GM10248 (cell line): ENCODE data around the gene AKAP12.

ENCODE experiments used
- CTCF ChIA-PET: fragments of 300-600 bp; sonication (Branson Sonifier 250); formaldehyde crosslinking; extraction: SDS; loops from one replicate; lab custom pipeline; 2021; ENCODE audit warnings: antibody characterized with exemption; lab: Yijun Ruan, JAX
- POLR2A ChIA-PET: fragments of 350-650 bp; sonication (Branson Sonifier 250); formaldehyde crosslinking; extraction: SDS; loops from one replicate; lab custom pipeline; 2020; ENCODE audit warnings: antibody characterized with exemption; lab: Yijun Ruan, JAX
- DNase-seq: peaks from one replicate; pipeline ENCODE4 v3.0.0; 2012; ENCODE audit errors: extremely low spot score
- TF ChIP-seq, protein P1 (sequence below): IDR thresholded peaks from 2 replicates; pipeline ENCODE4 v1.5.1; 2012; ENCODE audit warnings: mild to moderate bottlenecking, low read depth; ENCODE audit errors: extremely low read depth, missing control alignments, control extremely low read depth

AKAP12 gene

DNA sequence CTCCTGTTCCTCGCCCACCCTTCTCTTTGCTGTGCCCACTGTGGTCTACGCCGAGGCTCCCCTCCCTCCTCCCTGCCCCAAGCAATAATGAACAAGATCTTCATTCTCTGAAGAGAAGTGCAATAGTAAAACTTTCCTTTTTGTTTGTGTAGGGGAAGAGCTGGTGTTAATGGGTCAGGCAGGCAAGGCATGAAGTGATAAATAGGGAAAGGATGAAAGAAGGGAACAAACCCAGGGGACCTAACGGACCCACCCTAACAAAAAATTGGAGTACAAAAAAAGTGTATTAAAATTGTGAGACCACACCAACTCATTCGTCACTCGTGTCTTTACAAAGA, 84.7 kb downstream of the AKAP12 start:
- TF ChIP-seq, protein P1, sequence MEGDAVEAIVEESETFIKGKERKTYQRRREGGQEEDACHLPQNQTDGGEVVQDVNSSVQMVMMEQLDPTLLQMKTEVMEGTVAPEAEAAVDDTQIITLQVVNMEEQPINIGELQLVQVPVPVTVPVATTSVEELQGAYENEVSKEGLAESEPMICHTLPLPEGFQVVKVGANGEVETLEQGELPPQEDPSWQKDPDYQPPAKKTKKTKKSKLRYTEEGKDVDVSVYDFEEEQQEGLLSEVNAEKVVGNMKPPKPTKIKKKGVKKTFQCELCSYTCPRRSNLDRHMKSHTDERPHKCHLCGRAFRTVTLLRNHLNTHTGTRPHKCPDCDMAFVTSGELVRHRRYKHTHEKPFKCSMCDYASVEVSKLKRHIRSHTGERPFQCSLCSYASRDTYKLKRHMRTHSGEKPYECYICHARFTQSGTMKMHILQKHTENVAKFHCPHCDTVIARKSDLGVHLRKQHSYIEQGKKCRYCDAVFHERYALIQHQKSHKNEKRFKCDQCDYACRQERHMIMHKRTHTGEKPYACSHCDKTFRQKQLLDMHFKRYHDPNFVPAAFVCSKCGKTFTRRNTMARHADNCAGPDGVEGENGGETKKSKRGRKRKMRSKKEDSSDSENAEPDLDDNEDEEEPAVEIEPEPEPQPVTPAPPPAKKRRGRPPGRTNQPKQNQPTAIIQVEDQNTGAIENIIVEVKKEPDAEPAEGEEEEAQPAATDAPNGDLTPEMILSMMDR: no peak
- CTCF ChIA-PET: interaction anchor here (0.7 to 8.6 kb wide), 70 partner anchors 10 to 929 kb away, joined by 3 to 373 read pairs (median 5); partner anchors contain the start of gene AKAP12
- no peak for DNase-seq
- POLR2A ChIA-PET: no interaction called here

DNA sequence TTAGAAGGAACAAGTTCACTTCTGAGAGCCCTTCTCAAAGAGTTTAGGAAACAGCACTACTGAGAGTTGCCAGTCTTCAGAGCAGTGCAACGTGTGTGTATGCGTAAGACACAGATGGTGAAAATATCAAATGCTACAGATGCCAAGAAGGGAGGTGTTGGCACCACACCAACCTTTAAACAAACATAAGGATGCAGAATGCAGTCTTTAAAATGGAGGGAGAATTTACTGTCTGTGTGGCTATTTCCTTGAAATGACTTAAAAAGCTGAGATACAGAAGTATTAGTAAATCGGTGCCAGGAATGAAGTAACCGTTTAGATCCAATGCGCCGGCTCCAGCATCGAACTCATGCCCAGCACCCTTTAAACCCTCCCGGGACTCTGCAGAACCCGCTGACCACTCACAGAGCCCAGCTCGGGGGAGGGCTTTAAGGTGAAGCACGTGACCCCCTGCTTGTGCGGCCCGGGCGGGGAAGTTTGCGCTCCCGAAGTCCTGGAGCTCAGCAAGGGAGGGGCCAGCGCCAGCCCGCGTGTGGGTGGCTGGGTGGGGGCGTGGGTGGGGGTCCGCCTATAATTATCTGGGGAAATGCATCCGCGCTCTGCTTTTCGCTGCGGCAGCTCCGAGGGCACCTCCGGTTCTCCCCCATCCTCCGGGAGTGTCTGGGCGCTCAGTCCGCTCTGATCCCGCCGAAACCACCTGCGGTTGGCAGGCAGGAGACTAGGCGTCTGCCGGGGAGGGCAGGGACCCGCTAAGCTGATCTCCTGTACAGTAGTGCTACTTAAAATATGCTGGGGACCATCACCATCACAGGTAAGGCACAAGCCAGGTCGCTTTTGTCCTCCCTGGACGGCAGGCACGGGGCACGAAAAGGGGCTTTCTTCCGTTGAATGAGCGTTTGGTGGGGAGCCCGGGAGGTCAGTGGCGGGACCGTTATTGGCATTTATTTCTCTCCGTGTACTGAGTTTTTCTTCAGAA, 85.6 kb downstream of the AKAP12 start:
- TF ChIP-seq, protein P1: no peak
- ChIA-PET POLR2A (no interaction called here), CTCF (interaction anchor here (0.7 to 8.6 kb wide), 59 partner anchors 8 to 902 kb away, joined by 3 to 373 read pairs (median 6); partner anchors contain the start of gene AKAP12)
- DNase-seq: no peak

DNA sequence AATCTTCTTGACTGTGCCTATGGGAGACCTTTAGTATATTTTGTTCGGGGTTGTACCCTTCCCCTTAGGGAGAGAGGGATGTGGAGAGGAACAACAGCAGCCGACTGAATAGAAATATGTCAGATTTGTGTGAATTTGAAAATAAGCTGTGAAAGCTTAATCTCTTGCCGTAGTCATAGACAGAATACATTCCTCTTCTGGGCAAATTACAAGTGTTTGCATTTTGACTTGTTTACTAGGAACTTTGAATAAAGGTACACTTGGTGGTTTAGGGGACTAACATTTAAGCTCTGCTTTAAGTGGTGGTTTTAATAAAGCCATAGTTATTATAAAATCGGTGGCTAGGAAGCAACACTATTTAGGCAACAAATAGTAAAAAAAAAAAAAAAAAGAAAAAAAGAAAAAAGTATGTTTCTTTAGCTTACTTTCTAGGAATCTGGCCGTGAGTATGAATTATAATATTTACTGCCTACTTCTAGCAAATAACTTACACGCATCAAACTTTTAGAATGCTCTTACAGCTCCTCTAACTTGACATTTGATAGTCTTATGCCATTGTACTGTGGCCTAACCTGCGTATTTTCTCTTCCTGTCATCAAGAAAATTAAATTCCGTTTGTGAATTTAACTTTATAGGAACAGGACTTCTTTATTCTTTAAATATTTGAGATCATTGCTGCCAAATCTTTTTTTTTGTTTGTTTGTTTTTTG, 86.5 kb downstream of the AKAP12 start:
- no peak for DNase-seq
- ChIA-PET POLR2A (no interaction called here), CTCF (interaction anchor here (0.8 to 8.6 kb wide), 8 partner anchors 9 to 509 kb away, joined by 3 to 373 read pairs (median 55); no protein-coding TSS in a partner anchor)
- TF ChIP-seq, protein P1: no peak

DNA sequence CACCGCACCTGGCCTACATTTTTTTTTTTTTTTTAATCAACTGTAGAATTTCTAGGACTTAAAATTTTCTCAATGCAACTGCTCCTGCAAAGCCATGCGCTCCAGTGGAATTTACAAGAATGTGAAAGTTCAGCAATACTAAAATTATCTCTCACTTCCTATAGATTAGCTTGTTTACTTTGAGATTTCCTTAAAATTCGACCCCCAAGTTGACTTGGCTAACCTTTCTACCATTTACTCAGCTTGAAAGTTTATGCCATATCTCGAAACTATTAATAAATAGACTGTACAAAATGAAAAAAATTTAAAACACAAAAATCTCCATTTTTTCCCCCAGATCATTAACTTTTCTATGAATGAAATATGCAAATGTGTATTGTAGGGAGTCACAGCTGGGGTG, 87.3 kb downstream of the AKAP12 start:
- TF ChIP-seq, protein P1: no peak
- ChIA-PET CTCF (interaction anchor here (1.1 to 8.6 kb wide), 4 partner anchors 8 to 435 kb away, joined by 4 to 373 read pairs (median 46); no protein-coding TSS in a partner anchor), POLR2A (no interaction called here)
- no peak for DNase-seq

DNA sequence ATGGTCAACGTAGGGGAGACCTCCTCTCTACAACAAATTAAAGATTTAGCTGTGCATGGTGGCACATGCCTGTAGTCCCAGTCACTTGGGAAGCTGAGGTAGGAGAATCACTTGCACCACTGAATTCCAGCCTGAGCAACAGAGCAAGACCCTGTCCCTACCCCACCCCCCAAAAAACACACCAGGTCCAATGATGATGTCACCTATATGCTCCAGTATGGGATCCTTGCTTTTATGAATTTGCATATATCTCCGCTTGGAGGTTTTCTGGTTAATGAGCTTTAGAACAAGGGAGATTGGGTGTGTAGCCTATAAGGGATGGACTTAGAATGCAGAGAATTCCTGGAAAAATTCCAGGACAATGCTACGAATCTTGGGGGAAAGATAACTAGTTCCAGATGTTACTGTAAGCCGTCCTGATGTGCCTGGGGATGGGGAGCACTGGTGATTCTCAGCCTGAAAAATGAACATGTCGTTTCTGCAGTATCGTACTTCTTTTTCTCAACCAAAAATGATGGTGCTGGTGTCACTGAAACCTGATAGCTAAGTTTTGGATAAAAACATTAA, 90.4 kb downstream of the AKAP12 start:
- TF ChIP-seq, protein P1: no peak
- CTCF ChIA-PET: interaction anchor here (1.0 to 7.3 kb wide), 5 partner anchors 8 to 511 kb away, joined by 3 to 110 read pairs (median 6); no protein-coding TSS in a partner anchor
- no peak for DNase-seq
- POLR2A ChIA-PET: interaction anchor here (0.6 kb wide), 1 partner anchor 143 kb away, joined by 6 read pairs; no protein-coding TSS in a partner anchor

DNA sequence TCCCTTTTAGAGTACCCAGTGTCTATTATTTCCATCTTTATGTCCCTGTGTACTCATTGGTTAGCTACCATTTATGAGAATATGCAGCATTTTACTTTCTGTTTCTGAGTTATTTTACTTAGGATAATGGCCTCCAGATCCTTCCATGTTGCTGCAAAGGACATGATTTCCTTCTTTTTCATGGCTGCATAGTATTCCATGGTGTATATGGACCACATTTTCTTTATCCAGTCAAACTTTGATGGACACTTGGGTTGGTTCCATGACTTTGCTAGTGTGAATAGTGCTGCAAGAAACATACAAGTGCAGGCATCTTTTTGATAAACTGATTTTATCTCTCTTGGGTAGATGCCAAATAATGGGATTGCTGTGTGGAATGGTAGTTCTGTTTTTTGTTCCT, 96.2 kb downstream of the AKAP12 start:
- CTCF ChIA-PET: interaction anchor here (0.8 to 7.3 kb wide), 13 partner anchors 12 to 519 kb away, joined by 3 to 110 read pairs (median 8); no protein-coding TSS in a partner anchor
- POLR2A ChIA-PET: no interaction called here
- TF ChIP-seq, protein P1: no peak
- DNase-seq: no peak
